Endothelial cell (in vitro differentiated cells): ENCODE data around the gene TBC1D5. TPM values are rescaled to one million over a fixed set of nuclear protein-coding genes. Genes with fewer than 3 reads are reported as not detected.
"Not testable (repeated sequence)": the region's sequence is repeated elsewhere in the genome, so short reads cannot be mapped to it uniquely, and the experiment has no call there.

Source experiments
- DNase-seq: peaks from one replicate; pipeline ENCODE4 v3.0.0; 2021; ENCODE audit warnings: low spot score
- H3K27ac Mint-ChIP-seq: one replicate; pipeline ENCODE4 v1.8.0; 2021; ENCODE audit warnings: mixed read lengths, inconsistent platforms; ENCODE audit not compliant: unreplicated experiment
- H3K27me3 Mint-ChIP-seq: one replicate; pipeline ENCODE4 v1.8.0; 2021; ENCODE audit warnings: mild to moderate bottlenecking, moderate library complexity, mixed read lengths, inconsistent platforms; ENCODE audit not compliant: unreplicated experiment
- H3K36me3 Mint-ChIP-seq: one replicate; pipeline ENCODE4 v1.8.0; 2021; ENCODE audit warnings: mild to moderate bottlenecking, low read depth, mixed read lengths, inconsistent platforms; ENCODE audit not compliant: unreplicated experiment
- H3K4me1 Mint-ChIP-seq: one replicate; pipeline ENCODE4 v1.8.0; 2021; ENCODE audit warnings: mild to moderate bottlenecking, mixed read lengths, inconsistent platforms; ENCODE audit not compliant: unreplicated experiment
- H3K4me3 Mint-ChIP-seq: one replicate; pipeline ENCODE4 v1.8.0; 2021; ENCODE audit warnings: mild to moderate bottlenecking, mixed read lengths, inconsistent platforms; ENCODE audit not compliant: unreplicated experiment
- H3K9me3 Mint-ChIP-seq: one replicate; pipeline ENCODE4 v1.8.0; 2021; ENCODE audit warnings: mixed read lengths, inconsistent platforms; ENCODE audit not compliant: unreplicated experiment
- total RNA-seq: library from RNA; stranded (reverse); fragmentation: NEBNext Ultra II Directional; extraction: Animal tissue kit (Norgen Biotek cat#: 25700); gene quantifications from one replicate; pipeline ENCODE4 v1.2.1, GENCODE V29; 2021; ENCODE audit not compliant: unreplicated experiment
- TF ChIP-seq, protein P1 (sequence below): fragments of 200-600 bp; sonication (generic); IDR thresholded peaks from one replicate; pipeline ENCODE4 v1.5.0; 2021; ENCODE audit warnings: antibody characterized with exemption; ENCODE audit not compliant: unreplicated experiment

TBC1D5 gene
- total RNA-seq, 1 donor from 2014 or later: 48.2 TPM

DNA sequence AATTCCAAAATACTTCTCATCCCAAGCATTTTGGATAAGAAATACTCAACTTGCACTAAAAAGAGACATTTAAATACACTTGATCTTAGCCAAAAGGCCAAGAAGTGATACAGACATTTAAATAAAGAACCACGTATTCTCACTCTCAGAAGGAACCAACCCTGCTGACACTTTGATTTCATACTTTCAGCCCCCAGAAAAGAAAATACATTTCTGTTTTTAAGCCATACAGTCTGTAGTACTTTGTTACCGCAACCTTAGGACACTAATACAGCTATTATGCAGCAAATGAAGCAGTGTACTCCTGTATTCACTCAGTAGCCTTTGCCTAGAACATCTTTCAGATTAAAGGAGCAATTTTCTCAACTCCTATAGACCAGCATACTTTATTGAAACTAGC lies 86.7 kb downstream of the TBC1D5 start:
- Mint-ChIP-seq H3K9me3 (no peaks in the 10 kb centered on the region), H3K27ac (no peak overlapping the region), H3K4me3 (no peak overlapping the region), H3K36me3 (no peaks in the 10 kb centered on the region), H3K27me3 (no peaks in the 10 kb centered on the region), H3K4me1 (peaks cover 4% of the 10 kb centered on the region)
- TF ChIP-seq, protein P1, sequence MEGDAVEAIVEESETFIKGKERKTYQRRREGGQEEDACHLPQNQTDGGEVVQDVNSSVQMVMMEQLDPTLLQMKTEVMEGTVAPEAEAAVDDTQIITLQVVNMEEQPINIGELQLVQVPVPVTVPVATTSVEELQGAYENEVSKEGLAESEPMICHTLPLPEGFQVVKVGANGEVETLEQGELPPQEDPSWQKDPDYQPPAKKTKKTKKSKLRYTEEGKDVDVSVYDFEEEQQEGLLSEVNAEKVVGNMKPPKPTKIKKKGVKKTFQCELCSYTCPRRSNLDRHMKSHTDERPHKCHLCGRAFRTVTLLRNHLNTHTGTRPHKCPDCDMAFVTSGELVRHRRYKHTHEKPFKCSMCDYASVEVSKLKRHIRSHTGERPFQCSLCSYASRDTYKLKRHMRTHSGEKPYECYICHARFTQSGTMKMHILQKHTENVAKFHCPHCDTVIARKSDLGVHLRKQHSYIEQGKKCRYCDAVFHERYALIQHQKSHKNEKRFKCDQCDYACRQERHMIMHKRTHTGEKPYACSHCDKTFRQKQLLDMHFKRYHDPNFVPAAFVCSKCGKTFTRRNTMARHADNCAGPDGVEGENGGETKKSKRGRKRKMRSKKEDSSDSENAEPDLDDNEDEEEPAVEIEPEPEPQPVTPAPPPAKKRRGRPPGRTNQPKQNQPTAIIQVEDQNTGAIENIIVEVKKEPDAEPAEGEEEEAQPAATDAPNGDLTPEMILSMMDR: no peak
- DNase-seq: no peak

DNA sequence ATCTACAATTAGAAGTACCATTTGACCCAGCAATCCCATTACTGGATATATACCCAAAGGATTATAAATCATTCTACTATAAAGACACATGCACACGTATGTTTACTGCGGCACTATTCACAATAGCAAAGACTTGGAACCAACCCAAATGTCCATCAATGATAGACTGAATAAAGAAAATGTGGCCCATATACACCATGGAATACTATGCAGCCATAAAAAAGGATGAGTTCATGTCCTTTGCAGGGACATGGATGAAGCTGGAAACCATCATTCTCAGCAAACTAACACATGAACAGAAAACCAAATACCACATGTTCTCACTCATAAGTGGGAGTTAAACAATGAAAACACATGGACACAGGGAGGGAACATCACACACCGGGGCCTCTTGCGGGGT lies 92.7 kb downstream of the TBC1D5 start:
- H3K36me3 Mint-ChIP-seq, H3K9me3 Mint-ChIP-seq, H3K27me3 Mint-ChIP-seq, H3K4me3 Mint-ChIP-seq, H3K27ac Mint-ChIP-seq, DNase-seq, H3K4me1 Mint-ChIP-seq: not testable (repeated sequence)

DNA sequence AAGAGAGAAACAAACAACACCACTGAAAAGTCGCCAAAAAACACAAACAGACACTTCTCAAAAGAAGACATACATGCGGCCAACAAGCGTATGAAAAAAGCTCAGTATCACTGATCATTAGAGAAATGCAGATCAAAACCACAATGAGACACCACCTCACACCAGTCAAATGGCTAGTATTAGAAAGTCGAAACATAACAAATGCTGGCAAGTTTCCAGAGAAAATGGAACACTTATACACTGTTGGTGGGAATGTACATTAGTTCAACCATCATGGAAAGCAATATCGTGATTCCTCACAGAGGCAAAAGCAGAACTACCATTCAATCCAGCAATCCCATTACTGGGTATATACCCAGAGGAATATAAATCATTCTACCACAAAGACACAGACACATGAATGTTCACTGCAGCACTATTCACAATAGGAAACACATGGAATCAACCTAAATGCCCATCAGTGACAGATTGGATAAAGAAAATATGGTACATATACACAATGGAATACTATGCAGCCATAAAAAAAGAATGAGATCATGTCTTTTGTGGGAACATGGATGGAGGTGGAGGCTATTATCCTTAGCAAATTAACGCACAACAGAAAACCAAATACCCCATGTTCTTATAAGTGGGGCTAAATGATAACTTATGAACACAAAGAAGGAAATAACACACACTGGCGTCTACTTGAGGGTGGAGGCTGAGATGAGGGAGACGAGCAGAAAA lies 93.6 kb downstream of the TBC1D5 start:
- not testable (repeated sequence) for H3K4me1 Mint-ChIP-seq, DNase-seq, H3K27me3 Mint-ChIP-seq, H3K9me3 Mint-ChIP-seq, H3K27ac Mint-ChIP-seq, H3K4me3 Mint-ChIP-seq, H3K36me3 Mint-ChIP-seq

DNA sequence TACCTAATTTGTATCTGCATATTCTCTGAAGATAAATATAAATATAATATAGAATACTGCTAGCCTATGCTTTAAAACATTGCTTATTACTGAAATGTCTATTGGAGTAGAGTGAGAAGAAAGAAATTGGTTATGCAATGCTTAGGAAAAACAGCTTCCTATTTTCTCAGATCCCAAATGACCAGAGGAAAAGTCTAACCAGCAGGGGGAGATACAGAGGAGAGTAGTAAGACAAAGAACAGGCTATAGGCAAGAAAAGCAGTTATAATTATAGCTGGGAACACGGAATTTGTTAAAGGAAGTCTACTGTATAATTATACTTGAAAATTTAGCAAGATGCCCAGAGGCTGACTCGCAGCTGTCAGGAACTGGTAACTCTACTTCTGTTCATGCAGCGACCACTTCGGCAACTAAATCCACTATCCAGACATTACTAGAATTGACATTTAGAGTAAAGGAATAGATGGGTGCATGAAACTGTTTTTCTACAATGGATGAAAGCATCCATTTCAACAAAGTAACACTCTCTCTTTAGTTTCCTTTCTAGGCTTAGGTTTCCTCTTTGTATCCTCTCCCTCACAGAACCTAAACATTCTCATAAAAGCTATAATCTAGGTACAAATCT lies 97.2 kb downstream of the TBC1D5 start:
- peak; percentile 40 for DNase-seq
- TF ChIP-seq, protein P1: peak; percentile 63
- Mint-ChIP-seq H3K4me1 (peaks cover 2% of the 10 kb centered on the region), H3K27me3 (no peaks in the 10 kb centered on the region), H3K36me3 (no peaks in the 10 kb centered on the region), H3K4me3 (no peak overlapping the region), H3K27ac (no peak overlapping the region), H3K9me3 (no peaks in the 10 kb centered on the region)

DNA sequence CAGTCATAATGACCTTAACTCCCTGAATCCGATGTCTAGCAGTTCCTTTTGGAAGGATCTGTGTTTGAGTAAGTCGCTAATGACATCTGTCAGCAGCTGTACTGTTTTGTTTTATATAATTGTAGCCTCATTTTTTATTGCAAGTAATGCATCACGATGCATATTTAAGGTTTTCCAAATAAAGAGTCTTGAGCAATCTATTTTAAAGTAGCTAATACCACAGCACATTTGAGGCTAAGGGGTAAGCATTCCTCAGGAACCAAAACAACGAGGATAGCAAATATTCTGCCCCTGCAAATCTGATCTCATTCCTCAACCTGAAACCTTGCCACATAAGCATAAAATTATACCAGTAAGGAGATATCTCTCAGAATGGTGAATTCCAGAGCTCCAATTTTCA lies 98.7 kb downstream of the TBC1D5 start:
- Mint-ChIP-seq H3K4me1 (peaks cover 5% of the 10 kb centered on the region), H3K27me3 (no peaks in the 10 kb centered on the region), H3K9me3 (no peaks in the 10 kb centered on the region), H3K36me3 (no peaks in the 10 kb centered on the region), H3K4me3 (no peak overlapping the region), H3K27ac (no peak overlapping the region)
- DNase-seq: no peak
- TF ChIP-seq, protein P1: no peak

DNA sequence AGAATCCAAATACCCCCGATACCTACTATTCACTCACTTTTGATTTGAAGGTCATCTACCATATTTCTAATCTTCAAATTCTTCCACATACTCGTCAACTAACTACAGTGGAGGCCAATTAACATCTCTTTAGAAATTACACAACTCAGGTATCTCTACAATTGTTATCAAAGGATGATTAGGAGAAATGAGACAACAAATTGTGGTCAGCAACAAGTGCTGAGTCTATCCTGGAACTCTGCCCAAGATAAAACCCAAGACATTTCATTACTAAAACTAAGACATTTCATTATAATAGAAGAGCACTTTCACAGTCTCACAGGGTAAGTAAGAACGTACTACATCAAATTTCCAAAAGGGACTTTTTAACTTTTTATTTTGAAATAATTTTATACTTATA lies 100.0 kb downstream of the TBC1D5 start:
- Mint-ChIP-seq H3K36me3 (no peaks in the 10 kb centered on the region), H3K27me3 (no peaks in the 10 kb centered on the region), H3K4me3 (no peak overlapping the region), H3K9me3 (no peaks in the 10 kb centered on the region), H3K27ac (no peak overlapping the region), H3K4me1 (peaks cover 5% of the 10 kb centered on the region)
- DNase-seq: no peak
- TF ChIP-seq, protein P1: no peak
